ENCODE data around the gene RPS21.

The RPS21 gene

GRCh38 chr20:62350629-62351422 lies 36.1 kb upstream of the RPS21 start:
- peaks cover 20% of the 10 kb centered on the region for H3K4me1 ChIP-seq (ENCODE audit: insufficient read depth, insufficient read length)
- H3K4me3 ChIP-seq (ENCODE audit: insufficient read length, low read depth): no peak overlapping the region
- DNase-seq (ENCODE audit: low read depth, low spot score): no peak
- peaks cover 74% of the 10 kb centered on the region for H3K36me3 ChIP-seq (ENCODE audit: insufficient read depth, insufficient read length, low read length)
- H3K9ac ChIP-seq (ENCODE audit: insufficient read length, low read depth): no peak overlapping the region
- no peaks in the 10 kb centered on the region for H3K27me3 ChIP-seq (ENCODE audit: insufficient read depth, insufficient read length)
- peaks cover 7% of the 10 kb centered on the region; the same call in 1 of the 2 replicates for H3K9me3 ChIP-seq (ENCODE audit: insufficient read depth, low read length)
- no peak for TF ChIP-seq YY1 (IDR thresholded peaks at IDR 0.05; ENCODE audit: insufficient read depth, insufficient read length)
- no peak for TF ChIP-seq ZNF274 (IDR thresholded peaks at IDR 0.05; ENCODE audit: low read depth, low read length)
- TF ChIP-seq SUZ12 (IDR thresholded peaks at IDR 0.05; ENCODE audit: extremely low read depth, insufficient read depth, insufficient read length): no peak

- DNase-seq (ENCODE audit: low read depth, low spot score): no peak
- Histone ChIP-seq H3K4me3 (ENCODE audit: insufficient read length, low read depth) (no peak overlapping the region), H3K27me3 (ENCODE audit: insufficient read depth, insufficient read length) (no peaks in the 10 kb centered on the region), H3K9me3 (ENCODE audit: insufficient read depth, low read length) (peaks cover 7% of the 10 kb centered on the region; the same call in 1 of the 2 replicates), H3K4me1 (ENCODE audit: insufficient read depth, insufficient read length) (peaks cover 26% of the 10 kb centered on the region), H3K36me3 (ENCODE audit: insufficient read depth, insufficient read length, low read length) (peaks cover 68% of the 10 kb centered on the region), H3K9ac (ENCODE audit: insufficient read length, low read depth) (no peak overlapping the region)
- TF ChIP-seq SUZ12 (IDR thresholded peaks at IDR 0.05; ENCODE audit: extremely low read depth, insufficient read depth, insufficient read length) (no peak), ZNF274 (IDR thresholded peaks at IDR 0.05; ENCODE audit: low read depth, low read length) (no peak), YY1 (IDR thresholded peaks at IDR 0.05; ENCODE audit: insufficient read depth, insufficient read length) (no peak)
These were observed 35.2 kb upstream of the RPS21 start for GRCh38 chr20:62351469-62352401.

GRCh38 chr20:62352402-62353288 lies 34.3 kb upstream of the RPS21 start:
- Histone ChIP-seq H3K4me3 (ENCODE audit: insufficient read length, low read depth) (no peak overlapping the region), H3K36me3 (ENCODE audit: insufficient read depth, insufficient read length, low read length) (peaks cover 67% of the 10 kb centered on the region), H3K9me3 (ENCODE audit: insufficient read depth, low read length) (peaks cover 7% of the 10 kb centered on the region; the same call in 1 of the 2 replicates), H3K27me3 (ENCODE audit: insufficient read depth, insufficient read length) (no peaks in the 10 kb centered on the region), H3K4me1 (ENCODE audit: insufficient read depth, insufficient read length) (peaks cover 32% of the 10 kb centered on the region), H3K9ac (ENCODE audit: insufficient read length, low read depth) (peak overlapping the region; percentile 59)
- no peak for DNase-seq (ENCODE audit: low read depth, low spot score)
- TF ChIP-seq ZNF274 (IDR thresholded peaks at IDR 0.05; ENCODE audit: low read depth, low read length): no peak
- no peak for TF ChIP-seq YY1 (IDR thresholded peaks at IDR 0.05; ENCODE audit: insufficient read depth, insufficient read length)
- TF ChIP-seq SUZ12 (IDR thresholded peaks at IDR 0.05; ENCODE audit: extremely low read depth, insufficient read depth, insufficient read length): no peak

GRCh38 chr20:62353289-62354030 lies 33.4 kb upstream of the RPS21 start:
- Histone ChIP-seq H3K27me3 (ENCODE audit: insufficient read depth, insufficient read length) (no peaks in the 10 kb centered on the region), H3K9me3 (ENCODE audit: insufficient read depth, low read length) (peaks cover 7% of the 10 kb centered on the region; the same call in 1 of the 2 replicates), H3K4me3 (ENCODE audit: insufficient read length, low read depth) (no peak overlapping the region), H3K9ac (ENCODE audit: insufficient read length, low read depth) (peak overlapping the region; percentile 59), H3K4me1 (ENCODE audit: insufficient read depth, insufficient read length) (peaks cover 37% of the 10 kb centered on the region), H3K36me3 (ENCODE audit: insufficient read depth, insufficient read length, low read length) (peaks cover 68% of the 10 kb centered on the region)
- TF ChIP-seq ZNF274 (IDR thresholded peaks at IDR 0.05; ENCODE audit: low read depth, low read length) (no peak), SUZ12 (IDR thresholded peaks at IDR 0.05; ENCODE audit: extremely low read depth, insufficient read depth, insufficient read length) (no peak), YY1 (IDR thresholded peaks at IDR 0.05; ENCODE audit: insufficient read depth, insufficient read length) (no peak)
- DNase-seq (ENCODE audit: low read depth, low spot score): no peak

GRCh38 chr20:62354031-62354808 lies 32.7 kb upstream of the RPS21 start:
- Histone ChIP-seq H3K9me3 (ENCODE audit: insufficient read depth, low read length) (peaks cover 5% of the 10 kb centered on the region; the same call in 1 of the 2 replicates), H3K4me3 (ENCODE audit: insufficient read length, low read depth) (no peak overlapping the region), H3K36me3 (ENCODE audit: insufficient read depth, insufficient read length, low read length) (peaks cover 69% of the 10 kb centered on the region), H3K27me3 (ENCODE audit: insufficient read depth, insufficient read length) (no peaks in the 10 kb centered on the region), H3K4me1 (ENCODE audit: insufficient read depth, insufficient read length) (peaks cover 44% of the 10 kb centered on the region), H3K9ac (ENCODE audit: insufficient read length, low read depth) (peak overlapping the region; percentile 71)
- TF ChIP-seq ZNF274 (IDR thresholded peaks at IDR 0.05; ENCODE audit: low read depth, low read length) (no peak), YY1 (IDR thresholded peaks at IDR 0.05; ENCODE audit: insufficient read depth, insufficient read length) (no peak), SUZ12 (IDR thresholded peaks at IDR 0.05; ENCODE audit: extremely low read depth, insufficient read depth, insufficient read length) (no peak)
- DNase-seq (ENCODE audit: low read depth, low spot score): no peak

All from NT2/D1 (cell line).